SK-N-SH treated with all-trans-retinoic acid at 6 μM for 48 hours (cell line): ENCODE results near the gene ITGB1BP1.

Experiments used
- ATAC-seq: fragments of 200-7000 bp; cut with Tn5 transposase; 3 replicates; pipeline ENCODE4 v1.9.1; 2020; ENCODE audit warnings: mild to moderate bottlenecking, moderate library complexity
- ARNTL ChIP-seq: fragments of 450-650 bp; formaldehyde crosslinking; IDR thresholded peaks from 2 replicates; pipeline ENCODE4 v1.5.0; 2020; ENCODE audit warnings: low read depth, mild to moderate bottlenecking, moderate library complexity, borderline replicate concordance
- BACH2 ChIP-seq: fragments of 250-450 bp; sonication (Bioruptor Pico); IDR thresholded peaks from 2 replicates; pipeline ENCODE4 v1.9.0; 2021; ENCODE audit warnings: mild to moderate bottlenecking, borderline replicate concordance
- CREB5 ChIP-seq: fragments of 250-450 bp; sonication (Bioruptor Pico); IDR thresholded peaks from 2 replicates; pipeline ENCODE4 v1.5.1; 2020; ENCODE audit warnings: low read depth, mild to moderate bottlenecking, moderate library complexity
- CSDC2 ChIP-seq: fragments of 250-450 bp; sonication (Bioruptor Pico); IDR thresholded peaks from 2 replicates; pipeline ENCODE4 v1.5.0; 2020; ENCODE audit warnings: mild to moderate bottlenecking, moderate library complexity
- CSRNP3 ChIP-seq: fragments of 250-450 bp; sonication (Bioruptor Pico); IDR thresholded peaks from 2 replicates; pipeline ENCODE4 v1.5.1; 2021; ENCODE audit warnings: mild to moderate bottlenecking, moderate library complexity
- ESRRG ChIP-seq: fragments of 250-450 bp; sonication (Bioruptor Pico); IDR thresholded peaks from 2 replicates; pipeline ENCODE4 v1.6.1; 2021; ENCODE audit warnings: mild to moderate bottlenecking
- ISL1 ChIP-seq: fragments of 250-450 bp; sonication (Bioruptor Pico); IDR thresholded peaks from 2 replicates; pipeline ENCODE4 v2.1.2; 2022; ENCODE audit warnings: mild to moderate bottlenecking, moderate library complexity
- PATZ1 ChIP-seq: fragments of 250-450 bp; sonication (Bioruptor Pico); IDR thresholded peaks from 2 replicates; pipeline ENCODE4 v1.8.0; 2020; ENCODE audit warnings: mild to moderate bottlenecking, moderate library complexity, borderline replicate concordance
- POU6F1 ChIP-seq: fragments of 250-450 bp; sonication (Bioruptor Pico); IDR thresholded peaks from 2 replicates; pipeline ENCODE4 v1.8.0; 2021; ENCODE audit warnings: low read depth, mild to moderate bottlenecking, moderate library complexity, borderline replicate concordance
- PPARA ChIP-seq: fragments of 250-450 bp; sonication (Bioruptor Pico); IDR thresholded peaks from 2 replicates; pipeline ENCODE4 v1.5.0; 2020; ENCODE audit warnings: mild to moderate bottlenecking, borderline replicate concordance
- RARB ChIP-seq: fragments of 250-450 bp; sonication (Bioruptor Pico); IDR thresholded peaks from 2 replicates; pipeline ENCODE4 v1.8.0; 2021; ENCODE audit warnings: mild to moderate bottlenecking, moderate library complexity
- SNAI2 ChIP-seq: fragments of 250-450 bp; sonication (Bioruptor Pico); IDR thresholded peaks from 2 replicates; pipeline ENCODE4 v1.5.0; 2020; ENCODE audit warnings: mild to moderate bottlenecking, moderate library complexity
- TCF4 ChIP-seq: fragments of 250-450 bp; sonication (Bioruptor Pico); IDR thresholded peaks from 2 replicates; pipeline ENCODE4 v1.8.0; 2021; ENCODE audit warnings: mild to moderate bottlenecking, moderate library complexity, borderline replicate concordance
- TOX ChIP-seq: fragments of 250-450 bp; sonication (Bioruptor Pico); IDR thresholded peaks from 2 replicates; pipeline ENCODE4 v1.8.0; 2021; ENCODE audit warnings: mild to moderate bottlenecking, moderate library complexity, borderline replicate concordance
- TSHZ2 ChIP-seq: fragments of 250-450 bp; sonication (Bioruptor Pico); IDR thresholded peaks from 2 replicates; pipeline ENCODE4 v1.5.0; 2020; ENCODE audit warnings: mild to moderate bottlenecking, moderate library complexity
- ZC3H10 ChIP-seq: fragments of 250-450 bp; sonication (Bioruptor Pico); IDR thresholded peaks from 2 replicates; pipeline ENCODE4 v1.5.1; 2021; ENCODE audit warnings: mild to moderate bottlenecking, moderate library complexity
- ZFP3 ChIP-seq: fragments of 250-450 bp; sonication (Bioruptor Pico); IDR thresholded peaks from 2 replicates; pipeline ENCODE4 v1.5.0; 2020; ENCODE audit warnings: mild to moderate bottlenecking, moderate library complexity
- ZFP30 ChIP-seq: fragments of 450-650 bp; formaldehyde crosslinking; IDR thresholded peaks from 2 replicates; pipeline ENCODE4 v1.5.0; 2022; ENCODE audit warnings: mild to moderate bottlenecking, moderate library complexity
- ZNF565 ChIP-seq: fragments of 450-650 bp; formaldehyde crosslinking; conservative IDR thresholded peaks from 2 replicates; pipeline ENCODE4 v1.5.0; 2020; ENCODE audit warnings: low read depth, mild to moderate bottlenecking, moderate library complexity
- ZNF70 ChIP-seq: fragments of 450-650 bp; formaldehyde crosslinking; IDR thresholded peaks from 2 replicates; pipeline ENCODE4 v1.5.0; 2020; ENCODE audit warnings: mild to moderate bottlenecking, moderate library complexity
- ZNF8 ChIP-seq: fragments of 450-650 bp; formaldehyde crosslinking; IDR thresholded peaks from 2 replicates; pipeline ENCODE4 v1.5.0; 2020; ENCODE audit warnings: mild to moderate bottlenecking, moderate library complexity

Gene ITGB1BP1

GRCh38 chr2:9373476-9373875, 49.9 kb downstream of the ITGB1BP1 start:
- TF ChIP-seq PATZ1 (CRISPR knock-in tag) (no peak), ZC3H10 (no peak), ZNF70 (CRISPR knock-in tag) (no peak), POU6F1 (CRISPR knock-in tag) (no peak), ISL1 (CRISPR knock-in tag) (no peak), ZFP3 (CRISPR knock-in tag) (no peak), TOX (no peak), TCF4 (no peak), CREB5 (CRISPR knock-in tag) (no peak), CSDC2 (CRISPR knock-in tag) (no peak)
- no peak for ATAC-seq

- no peak for ATAC-seq
- TF ChIP-seq CSDC2 (CRISPR knock-in tag) (no peak), ZFP3 (CRISPR knock-in tag) (no peak), POU6F1 (CRISPR knock-in tag) (no peak), CSRNP3 (no peak), ARNTL (no peak), ZNF8 (CRISPR knock-in tag) (no peak), CREB5 (CRISPR knock-in tag) (no peak)
Measured at GRCh38 chr2:9373047-9373446, 50.3 kb downstream of the ITGB1BP1 start.

GRCh38 chr2:9370746-9371145, 52.6 kb downstream of the ITGB1BP1 start:
- no peak; the same call in 2 of the 3 replicates for ATAC-seq
- TF ChIP-seq ZNF70 (CRISPR knock-in tag) (no peak), ZNF565 (no peak), PPARA (no peak), ZFP3 (CRISPR knock-in tag) (no peak), TCF4 (no peak), TSHZ2 (no peak), SNAI2 (CRISPR knock-in tag) (no peak), BACH2 (no peak), ISL1 (CRISPR knock-in tag) (no peak), TOX (no peak), ZFP30 (CRISPR knock-in tag) (no peak), RARB (CRISPR knock-in tag) (no peak), CSDC2 (CRISPR knock-in tag) (no peak), POU6F1 (CRISPR knock-in tag) (no peak), ESRRG (no peak)
